ENCODE data around the gene SON. TPM values are rescaled to one million over a fixed set of nuclear protein-coding genes. Genes with fewer than 3 reads are reported as not detected.
"Not testable (repeated sequence)": the region's sequence is repeated elsewhere in the genome, so short reads cannot be mapped to it uniquely, and the experiment has no call there.

Gene SON, protein sequence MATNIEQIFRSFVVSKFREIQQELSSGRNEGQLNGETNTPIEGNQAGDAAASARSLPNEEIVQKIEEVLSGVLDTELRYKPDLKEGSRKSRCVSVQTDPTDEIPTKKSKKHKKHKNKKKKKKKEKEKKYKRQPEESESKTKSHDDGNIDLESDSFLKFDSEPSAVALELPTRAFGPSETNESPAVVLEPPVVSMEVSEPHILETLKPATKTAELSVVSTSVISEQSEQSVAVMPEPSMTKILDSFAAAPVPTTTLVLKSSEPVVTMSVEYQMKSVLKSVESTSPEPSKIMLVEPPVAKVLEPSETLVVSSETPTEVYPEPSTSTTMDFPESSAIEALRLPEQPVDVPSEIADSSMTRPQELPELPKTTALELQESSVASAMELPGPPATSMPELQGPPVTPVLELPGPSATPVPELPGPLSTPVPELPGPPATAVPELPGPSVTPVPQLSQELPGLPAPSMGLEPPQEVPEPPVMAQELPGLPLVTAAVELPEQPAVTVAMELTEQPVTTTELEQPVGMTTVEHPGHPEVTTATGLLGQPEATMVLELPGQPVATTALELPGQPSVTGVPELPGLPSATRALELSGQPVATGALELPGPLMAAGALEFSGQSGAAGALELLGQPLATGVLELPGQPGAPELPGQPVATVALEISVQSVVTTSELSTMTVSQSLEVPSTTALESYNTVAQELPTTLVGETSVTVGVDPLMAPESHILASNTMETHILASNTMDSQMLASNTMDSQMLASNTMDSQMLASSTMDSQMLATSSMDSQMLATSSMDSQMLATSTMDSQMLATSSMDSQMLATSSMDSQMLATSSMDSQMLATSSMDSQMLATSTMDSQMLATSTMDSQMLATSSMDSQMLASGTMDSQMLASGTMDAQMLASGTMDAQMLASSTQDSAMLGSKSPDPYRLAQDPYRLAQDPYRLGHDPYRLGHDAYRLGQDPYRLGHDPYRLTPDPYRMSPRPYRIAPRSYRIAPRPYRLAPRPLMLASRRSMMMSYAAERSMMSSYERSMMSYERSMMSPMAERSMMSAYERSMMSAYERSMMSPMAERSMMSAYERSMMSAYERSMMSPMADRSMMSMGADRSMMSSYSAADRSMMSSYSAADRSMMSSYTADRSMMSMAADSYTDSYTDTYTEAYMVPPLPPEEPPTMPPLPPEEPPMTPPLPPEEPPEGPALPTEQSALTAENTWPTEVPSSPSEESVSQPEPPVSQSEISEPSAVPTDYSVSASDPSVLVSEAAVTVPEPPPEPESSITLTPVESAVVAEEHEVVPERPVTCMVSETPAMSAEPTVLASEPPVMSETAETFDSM (N-terminal part only)
- total RNA-seq (394 TPM), polyA plus RNA-seq (115 TPM)

DNA sequence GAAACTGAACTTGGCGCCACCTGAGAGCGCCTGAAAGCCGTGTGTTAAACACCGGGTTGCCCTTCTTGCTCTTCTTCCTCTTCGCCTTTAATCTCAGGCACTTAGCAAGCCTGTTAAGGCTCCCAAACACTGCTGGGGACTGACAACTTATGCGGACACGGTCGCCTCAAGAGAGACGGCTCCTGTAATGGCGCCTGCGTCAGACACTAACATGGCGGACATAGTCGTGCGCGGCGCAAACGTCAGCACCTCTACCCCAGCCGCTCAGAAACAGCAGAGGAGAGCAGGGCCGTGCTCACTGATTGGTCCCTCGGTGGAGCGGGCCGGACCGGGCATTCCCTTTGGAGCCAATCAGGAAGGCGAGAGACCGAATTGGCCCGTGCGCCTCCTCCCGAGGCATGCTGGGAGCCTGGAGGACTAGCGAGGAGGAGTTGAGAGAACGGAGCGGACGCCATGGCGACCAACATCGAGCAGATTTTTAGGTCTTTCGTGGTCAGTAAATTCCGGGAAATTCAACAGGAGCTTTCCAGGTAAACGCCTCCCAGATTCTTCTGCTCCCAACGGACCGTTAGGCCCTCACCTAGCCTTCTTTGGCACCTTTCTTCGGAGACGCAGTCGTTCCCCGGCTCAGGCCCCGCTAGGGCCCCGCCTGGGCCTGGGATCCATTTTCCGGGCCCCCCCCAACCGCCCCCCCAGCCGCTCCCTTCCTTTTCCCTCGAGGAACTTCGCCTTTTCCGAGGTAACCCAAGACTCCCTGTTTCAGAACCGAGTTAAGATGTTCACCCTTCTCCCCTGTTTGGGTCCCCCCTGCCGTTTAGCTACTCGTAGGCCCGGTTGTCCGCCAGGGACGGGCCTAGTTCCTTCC, at the start of gene SON:
Gene SON, plus strand, starts transcription at position 399 of the 865 bp plus-strand sequence. Its CDS starts 55 bp downstream, at position 454.
- peak; percentile 96 for DNase-seq (ENCODE audit: extremely low spot score)
- Histone ChIP-seq H3K4me3 (ENCODE audit: low read depth, low read length) (peak within 1 kb of the TSS; percentile 77), H3K36me3 (ENCODE audit: insufficient read depth) (no peaks in the 10 kb centered on the region), H3K27ac (ENCODE audit: low read depth) (peak within 1 kb of the TSS; percentile 99), H3K4me1 (ENCODE audit: insufficient read depth) (no peaks in the 10 kb centered on the region)
- WGBS = under 1% methylated on average over 56 of the region's 57 CpGs

DNA sequence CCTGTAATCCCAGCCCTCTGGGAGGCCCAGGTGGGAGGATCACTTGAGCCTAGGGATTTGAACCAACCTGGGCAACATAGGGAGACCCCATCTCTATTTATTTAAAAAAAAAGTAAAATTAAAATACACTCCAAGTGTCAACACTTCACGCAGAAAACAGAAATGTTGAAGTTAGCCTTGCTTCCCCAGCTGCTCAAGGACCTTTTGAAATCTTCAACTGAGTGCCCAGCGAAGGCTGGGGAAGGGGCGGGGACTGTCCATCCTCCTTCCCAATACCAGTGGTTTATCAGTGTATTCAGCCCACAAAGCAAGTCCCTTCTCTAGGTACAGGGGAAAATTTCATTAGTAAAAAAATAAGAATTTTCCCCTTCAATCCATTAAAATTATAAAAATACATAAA, 49.1 kb upstream of the SON start:
- WGBS = 90% methylated on average over 3 of the region's 3 CpGs
- H3K4me1 ChIP-seq (ENCODE audit: insufficient read depth) = no peaks in the 10 kb centered on the region
- no peak for DNase-seq (ENCODE audit: extremely low spot score)
- no peaks in the 10 kb centered on the region for H3K36me3 ChIP-seq (ENCODE audit: insufficient read depth)
- no peak overlapping the region for H3K4me3 ChIP-seq (ENCODE audit: low read depth, low read length)
- no peak overlapping the region for H3K27ac ChIP-seq (ENCODE audit: low read depth)

DNA sequence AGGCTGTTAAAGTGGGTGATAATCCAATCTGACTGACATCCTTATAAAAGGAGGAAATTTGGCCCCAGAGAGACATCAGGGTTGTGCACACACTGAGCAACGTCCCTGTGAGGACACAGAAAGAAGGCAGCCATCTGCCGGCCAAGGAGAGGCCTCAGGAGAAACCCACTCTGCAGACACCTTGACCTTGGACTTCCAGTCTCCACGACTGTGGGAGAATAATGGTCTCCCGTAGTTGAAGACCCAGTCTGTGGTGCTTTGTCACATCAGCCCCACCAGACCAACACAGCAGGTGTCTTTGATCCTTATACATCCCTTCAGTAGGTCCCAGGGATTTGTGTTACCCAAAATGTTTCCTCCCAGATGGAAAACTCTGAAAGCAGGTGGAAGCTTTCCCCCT, 47.1 kb upstream of the SON start:
- WGBS = 44% methylated on average over 4 of the region's 4 CpGs
- Histone ChIP-seq H3K27ac (ENCODE audit: low read depth) (no peak overlapping the region), H3K36me3 (ENCODE audit: insufficient read depth) (no peaks in the 10 kb centered on the region), H3K4me3 (ENCODE audit: low read depth, low read length) (no peak overlapping the region), H3K4me1 (ENCODE audit: insufficient read depth) (no peaks in the 10 kb centered on the region)
- DNase-seq (ENCODE audit: extremely low spot score) = no peak

DNA sequence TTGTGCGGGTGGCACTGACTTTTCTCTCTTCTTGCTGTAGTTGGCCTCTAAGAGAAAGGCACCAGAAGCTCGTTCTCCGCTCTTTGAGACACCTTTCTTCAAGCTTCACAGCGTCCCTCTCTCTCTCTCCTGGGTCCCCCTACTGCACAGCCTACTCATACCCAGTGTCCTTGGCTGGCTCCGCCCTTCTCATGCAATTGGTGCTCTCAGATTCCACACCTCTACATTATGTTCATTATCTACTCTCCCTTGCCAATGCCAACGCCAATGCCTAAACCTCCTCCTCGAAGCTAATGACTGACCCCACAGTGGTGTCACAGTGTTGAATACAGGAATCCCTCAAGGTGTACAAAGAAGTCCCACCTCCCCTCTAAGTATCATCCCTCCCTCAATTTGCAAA, 46.5 kb upstream of the SON start:
- H3K36me3 ChIP-seq (ENCODE audit: insufficient read depth) = no peaks in the 10 kb centered on the region
- DNase-seq (ENCODE audit: extremely low spot score) = no peak
- WGBS = 55% methylated on average over 7 of the region's 7 CpGs
- H3K4me1 ChIP-seq (ENCODE audit: insufficient read depth) = no peaks in the 10 kb centered on the region
- H3K4me3 ChIP-seq (ENCODE audit: low read depth, low read length) = no peak overlapping the region
- H3K27ac ChIP-seq (ENCODE audit: low read depth) = no peak overlapping the region

DNA sequence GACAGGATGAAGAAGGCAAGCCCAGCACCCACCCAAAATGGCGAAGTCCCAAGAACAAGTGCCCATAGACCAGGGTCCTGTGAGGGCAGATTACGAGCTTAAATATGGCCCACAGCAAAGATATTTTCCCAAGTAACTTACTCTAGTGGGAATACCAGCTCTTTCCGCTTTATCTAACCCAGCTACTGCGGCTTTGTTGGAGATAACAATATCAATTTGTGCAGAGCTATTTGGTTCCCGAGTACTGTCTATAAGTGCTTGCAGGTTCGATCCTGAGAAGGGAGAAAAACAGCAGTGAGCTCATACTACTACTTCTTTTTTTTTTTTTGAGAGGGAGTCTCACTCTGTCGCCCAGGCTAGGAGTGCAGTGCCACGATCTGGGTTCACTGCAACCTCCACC, 37.0 kb upstream of the SON start:
- peaks cover 6% of the 10 kb centered on the region for H3K36me3 ChIP-seq (ENCODE audit: insufficient read depth)
- 95% methylated on average over 8 of the region's 8 CpGs for WGBS
- no peak overlapping the region for H3K27ac ChIP-seq (ENCODE audit: low read depth)
- no peak for DNase-seq (ENCODE audit: extremely low spot score)
- H3K4me1 ChIP-seq (ENCODE audit: insufficient read depth) = no peaks in the 10 kb centered on the region
- H3K4me3 ChIP-seq (ENCODE audit: low read depth, low read length) = no peak overlapping the region

DNA sequence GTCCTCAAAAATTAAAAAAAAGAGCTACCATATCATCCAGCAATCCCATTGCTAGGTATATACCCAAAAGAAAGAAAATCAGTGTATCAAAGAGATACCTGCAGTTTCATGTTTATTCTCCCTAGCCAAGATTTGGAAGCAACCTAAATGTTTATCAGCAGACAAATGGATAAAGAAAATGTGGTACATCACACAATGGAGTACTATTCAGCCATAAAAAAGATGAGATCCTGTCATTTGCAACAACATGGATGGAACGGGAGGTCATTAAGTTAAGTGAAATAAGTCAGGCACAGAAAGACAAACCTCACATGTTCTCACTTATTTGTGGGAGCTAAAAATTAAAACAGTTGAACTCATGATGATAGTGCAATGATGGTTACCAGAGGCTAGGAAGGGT, 35.8 kb upstream of the SON start:
- WGBS = 100% methylated on average over 1 of the region's 1 CpG
- not testable (repeated sequence) for H3K4me1 ChIP-seq (ENCODE audit: insufficient read depth); DNase-seq (ENCODE audit: extremely low spot score); H3K27ac ChIP-seq (ENCODE audit: low read depth); H3K4me3 ChIP-seq (ENCODE audit: low read depth, low read length); H3K36me3 ChIP-seq (ENCODE audit: insufficient read depth)

DNA sequence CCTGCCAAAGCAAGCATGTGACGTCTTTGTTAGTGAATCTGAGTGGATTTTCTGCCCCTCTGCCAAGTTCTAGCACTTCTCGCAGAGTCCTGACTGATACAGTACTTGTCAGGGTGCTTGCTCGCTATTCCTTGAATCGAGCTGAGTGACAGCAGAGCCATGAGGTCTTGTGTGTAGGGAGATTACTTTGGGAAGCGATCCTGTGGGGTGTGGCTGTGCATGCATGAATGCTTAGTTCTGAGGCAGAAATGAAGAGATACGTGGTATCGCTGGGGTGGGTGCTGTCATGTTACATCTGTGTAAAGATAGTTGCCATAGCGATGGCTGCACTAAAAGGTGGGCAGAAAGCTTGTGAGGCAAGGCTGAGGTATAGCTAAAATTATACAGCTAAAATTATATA, 32.0 kb upstream of the SON start:
- peaks cover 12% of the 10 kb centered on the region for H3K36me3 ChIP-seq (ENCODE audit: insufficient read depth)
- WGBS = 90% methylated on average over 8 of the region's 8 CpGs
- no peak for DNase-seq (ENCODE audit: extremely low spot score)
- H3K27ac ChIP-seq (ENCODE audit: low read depth) = no peak overlapping the region
- no peak overlapping the region for H3K4me3 ChIP-seq (ENCODE audit: low read depth, low read length)
- no peaks in the 10 kb centered on the region for H3K4me1 ChIP-seq (ENCODE audit: insufficient read depth)

DNA sequence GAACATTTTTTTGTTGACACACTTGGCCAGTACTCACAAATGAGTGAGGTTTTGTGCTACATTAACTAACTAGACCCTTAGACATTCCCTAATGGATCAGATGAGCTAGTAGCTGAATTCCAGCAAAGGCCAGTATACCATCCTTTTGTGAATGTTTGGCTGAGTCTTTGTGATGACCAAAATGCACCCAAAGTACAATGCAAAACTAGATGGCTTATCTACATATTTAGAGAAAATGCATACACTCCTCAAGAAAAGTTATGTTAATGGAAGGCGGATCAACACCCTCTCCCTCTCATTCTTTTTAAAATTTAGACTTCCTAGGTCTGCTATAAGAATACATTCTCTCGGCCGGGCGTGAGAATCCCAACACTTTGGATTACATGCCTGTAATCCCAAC, 31.2 kb upstream of the SON start:
- Histone ChIP-seq H3K27ac (ENCODE audit: low read depth) (no peak overlapping the region), H3K4me3 (ENCODE audit: low read depth, low read length) (no peak overlapping the region), H3K4me1 (ENCODE audit: insufficient read depth) (no peaks in the 10 kb centered on the region), H3K36me3 (ENCODE audit: insufficient read depth) (peaks cover 12% of the 10 kb centered on the region)
- DNase-seq (ENCODE audit: extremely low spot score) = no peak
- 98% methylated on average over 4 of the region's 4 CpGs for WGBS

DNA sequence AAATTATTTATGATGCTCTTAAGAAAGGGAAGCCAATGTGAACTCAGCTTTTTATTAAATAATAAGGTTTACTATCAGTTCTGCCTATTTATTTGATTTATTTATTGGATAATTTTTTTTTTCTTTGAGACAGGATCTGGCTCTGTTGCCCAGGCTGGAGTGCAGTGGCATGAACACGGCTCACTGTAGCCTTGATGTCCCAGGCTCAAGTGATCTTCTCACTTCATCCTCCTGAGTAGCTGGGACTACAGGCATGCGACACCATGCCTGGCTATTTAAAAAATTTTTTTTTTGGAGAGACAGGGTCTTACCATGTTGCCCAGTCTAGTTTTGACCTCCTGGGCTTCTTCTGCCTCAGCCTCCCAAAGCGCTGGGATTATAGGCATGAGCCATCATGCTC, 30.4 kb upstream of the SON start:
- 97% methylated on average over 3 of the region's 3 CpGs for whole genome bisulfite sequencing
- Histone ChIP-seq H3K4me1 (ENCODE audit: insufficient read depth) (no peaks in the 10 kb centered on the region), H3K27ac (ENCODE audit: low read depth) (no peak overlapping the region), H3K4me3 (ENCODE audit: low read depth, low read length) (no peak overlapping the region), H3K36me3 (ENCODE audit: insufficient read depth) (peaks cover 9% of the 10 kb centered on the region)
- DNase-seq (ENCODE audit: extremely low spot score) = no peak

DNA sequence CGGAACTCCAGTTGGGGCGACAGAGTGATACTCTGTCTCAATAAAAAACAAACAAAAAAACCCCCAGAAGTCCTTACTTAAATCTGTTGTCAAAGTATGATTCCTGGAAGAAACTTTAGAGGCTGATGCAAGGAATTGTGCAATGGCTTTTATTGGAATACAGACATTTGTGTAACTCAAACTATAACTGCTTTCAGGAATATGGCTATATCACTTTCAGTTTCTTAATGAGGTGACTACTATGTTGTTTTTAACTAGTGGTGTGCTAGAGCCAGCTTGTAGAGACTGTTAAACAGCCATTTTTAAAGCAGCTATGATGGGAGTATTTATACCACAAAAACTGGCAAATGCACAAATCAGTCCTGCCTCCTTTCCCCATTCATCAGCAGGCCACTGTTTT, 28.6 kb upstream of the SON start:
- WGBS = 98% methylated on average over 2 of the region's 2 CpGs
- Histone ChIP-seq H3K4me1 (ENCODE audit: insufficient read depth) (no peaks in the 10 kb centered on the region), H3K4me3 (ENCODE audit: low read depth, low read length) (no peak overlapping the region), H3K27ac (ENCODE audit: low read depth) (no peak overlapping the region), H3K36me3 (ENCODE audit: insufficient read depth) (peaks cover 7% of the 10 kb centered on the region)
- DNase-seq (ENCODE audit: extremely low spot score) = no peak

DNA sequence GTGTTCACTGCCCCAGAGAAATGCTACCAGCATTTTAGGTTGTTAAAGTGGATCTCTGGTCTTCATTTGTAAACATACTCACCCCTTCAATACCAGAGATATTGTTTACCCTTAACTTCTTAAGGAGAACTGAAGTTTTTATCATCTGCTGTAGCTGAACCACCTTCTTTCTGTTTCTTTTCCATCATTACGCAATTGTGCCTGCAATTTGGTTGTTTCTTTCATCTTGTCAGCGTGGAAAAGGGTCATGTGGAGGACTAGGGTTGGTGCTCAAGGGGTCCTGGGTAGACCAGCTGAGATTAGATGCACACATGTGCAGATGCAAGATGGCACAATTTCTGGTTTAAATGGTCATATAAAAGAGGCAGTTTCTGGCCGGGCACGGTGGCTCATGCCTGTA, 23.9 kb upstream of the SON start:
- Histone ChIP-seq H3K4me3 (ENCODE audit: low read depth, low read length) (no peak overlapping the region), H3K4me1 (ENCODE audit: insufficient read depth) (no peaks in the 10 kb centered on the region), H3K27ac (ENCODE audit: low read depth) (no peak overlapping the region), H3K36me3 (ENCODE audit: insufficient read depth) (peaks cover 7% of the 10 kb centered on the region)
- no peak for DNase-seq (ENCODE audit: extremely low spot score)
- WGBS = 97% methylated on average over 4 of the region's 4 CpGs

DNA sequence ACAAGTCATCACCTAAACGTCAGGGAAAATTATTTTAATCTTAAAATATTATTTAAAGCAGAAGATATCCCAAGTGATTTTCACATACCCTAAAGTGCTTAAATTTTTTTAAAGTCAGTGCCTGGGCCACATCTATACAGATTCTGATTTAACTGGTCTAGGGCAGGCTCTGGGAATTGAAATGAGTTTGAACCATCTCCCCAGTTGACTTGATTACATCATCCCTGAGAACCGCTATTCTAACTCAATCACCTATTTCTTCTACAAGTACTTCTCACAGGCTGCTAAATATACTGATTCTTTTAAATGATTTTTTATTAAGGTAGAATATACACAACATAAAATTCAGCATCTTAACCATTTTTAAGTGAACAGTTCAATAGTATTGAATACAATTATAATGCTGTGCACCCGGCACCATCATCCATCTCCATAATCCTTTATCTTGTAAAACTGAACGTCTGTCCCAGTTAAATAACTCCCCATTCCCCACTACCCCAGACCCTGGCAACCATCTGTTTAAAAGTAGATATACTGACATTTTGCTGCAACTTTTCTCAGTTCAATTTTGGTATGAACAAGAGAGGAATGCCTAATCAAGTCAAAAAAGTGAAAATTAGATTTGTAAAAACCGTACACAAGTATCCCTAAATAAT, 20.4 kb upstream of the SON start:
- Histone ChIP-seq H3K4me1 (ENCODE audit: insufficient read depth) (no peaks in the 10 kb centered on the region), H3K27ac (ENCODE audit: low read depth) (no peak overlapping the region), H3K36me3 (ENCODE audit: insufficient read depth) (peaks cover 2% of the 10 kb centered on the region), H3K4me3 (ENCODE audit: low read depth, low read length) (no peak overlapping the region)
- WGBS = 78% methylated on average over 5 of the region's 5 CpGs
- DNase-seq (ENCODE audit: extremely low spot score) = no peak

Measured in urinary bladder (tissue), 4 donors.